IMR-90 (cell line): ENCODE data around the gene AHCYL1. TPM values are rescaled to one million over a fixed set of nuclear protein-coding genes. Genes with fewer than 3 reads are reported as not detected.

Source experiments
- ATAC-seq: fragments of 200-7000 bp; cut with Tn5 transposase; 2 replicates; pipeline ENCODE4 v1.9.1; 2020; ENCODE audit warnings: low read depth, mild to moderate bottlenecking, moderate library complexity
- BruUV-seq: library from RNA; stranded (reverse); fragments of 400-500 nt; replicated peaks from 2 replicates; lab custom pipeline; 2021; lab: Mats Ljungman, UMichigan
- CTCF ChIA-PET: fragments of 300-600 bp; formaldehyde crosslinking; extraction: SDS; loops from one replicate; lab custom pipeline; 2021; ENCODE audit warnings: antibody characterized with exemption; lab: Yijun Ruan, JAX
- POLR2A ChIA-PET: fragments of 300-600 bp; sonication (Branson Sonifier 250); formaldehyde crosslinking; loops from one replicate; lab custom pipeline; 2022; ENCODE audit warnings: antibody characterized with exemption; ENCODE audit not compliant: unreplicated experiment; lab: Charles Lee
- DNase-seq: peaks from one replicate; pipeline ENCODE4 v3.0.0; 2013
- H2AFZ ChIP-seq: replicated peaks from 2 replicates; pipeline ENCODE3; 2013; ENCODE audit warnings: low read length, mild to moderate bottlenecking; ENCODE audit not compliant: poor library complexity
- H2AK5ac ChIP-seq: 2 replicates; pipeline ENCODE4 v1.6.1; 2013; ENCODE audit warnings: low read depth, low read length, inconsistent platforms
- H2AK9ac ChIP-seq: replicated peaks from 2 replicates; pipeline ENCODE3; 2013; ENCODE audit warnings: mild to moderate bottlenecking, low read depth, low read length, moderate library complexity; ENCODE audit not compliant: poor library complexity
- H2BK120ac ChIP-seq: 2 replicates; pipeline ENCODE4 v1.6.1; 2013; ENCODE audit warnings: low read depth, low read length, inconsistent platforms
- H2BK15ac ChIP-seq: 3 replicates; pipeline ENCODE4 v1.6.1; 2013; ENCODE audit warnings: low read depth, low read length, inconsistent platforms
- H2BK20ac ChIP-seq: 2 replicates; pipeline ENCODE4 v1.6.1; 2013; ENCODE audit warnings: low read depth, mild to moderate bottlenecking, inconsistent platforms, low read length, moderate library complexity
- H2BK5ac ChIP-seq: 2 replicates; pipeline ENCODE4 v1.6.1; 2013; ENCODE audit warnings: mild to moderate bottlenecking, low read depth, low read length, inconsistent platforms; ENCODE audit not compliant: poor library complexity, severe bottlenecking
- H3K14ac ChIP-seq: replicated peaks from 2 replicates; pipeline ENCODE4 v1.6.1; 2013; ENCODE audit warnings: low read depth, low read length, inconsistent platforms
- H3K18ac ChIP-seq: 2 replicates; pipeline ENCODE4 v1.6.1; 2013; ENCODE audit warnings: low read depth, low read length, control low read depth
- H3K23ac ChIP-seq: 2 replicates; pipeline ENCODE4 v1.6.1; 2013; ENCODE audit warnings: low read depth, low read length, inconsistent platforms
- H3K27ac ChIP-seq: 2 replicates; pipeline ENCODE4 v1.5.1; 2013; ENCODE audit warnings: mild to moderate bottlenecking, control low read depth, low read length; ENCODE audit not compliant: insufficient read depth
- H3K27me3 ChIP-seq: 2 replicates; pipeline ENCODE4 v1.6.1; 2013; ENCODE audit warnings: low read length; ENCODE audit not compliant: control insufficient read depth, insufficient read depth
- H3K36me3 ChIP-seq: 2 replicates; pipeline ENCODE4 v1.6.1; 2013; ENCODE audit warnings: low read length, mixed read lengths; ENCODE audit not compliant: control insufficient read depth, insufficient read depth
- H3K4ac ChIP-seq: 2 replicates; pipeline ENCODE4 v1.6.1; 2013; ENCODE audit warnings: low read depth, low read length, inconsistent platforms
- H3K4me1 ChIP-seq: 2 replicates; pipeline ENCODE4 v1.6.1; 2013; ENCODE audit warnings: low read length, mixed read lengths; ENCODE audit not compliant: control insufficient read depth, insufficient read depth
- H3K4me2 ChIP-seq: 2 replicates; pipeline ENCODE4 v1.6.1; 2013; ENCODE audit warnings: low read depth, mild to moderate bottlenecking, control low read depth, low read length, moderate library complexity
- H3K4me3 ChIP-seq: 2 replicates; pipeline ENCODE4 v1.5.1; 2013; ENCODE audit warnings: low read depth, mild to moderate bottlenecking, control low read depth, low read length, moderate library complexity; ENCODE audit not compliant: insufficient read depth
- H3K56ac ChIP-seq: 2 replicates; pipeline ENCODE4 v1.6.1; 2013; ENCODE audit warnings: low read length, inconsistent platforms; ENCODE audit not compliant: insufficient read depth; ENCODE audit errors: extremely low read depth
- H3K79me1 ChIP-seq, 2 experiments: 2 replicates each; pipeline ENCODE4 v1.6.1; 2013; ENCODE audit warnings: low read length in 2 of 2, inconsistent platforms in 1 of 2, low read depth in 1 of 2
- H3K9ac ChIP-seq: 2 replicates; pipeline ENCODE4 v1.6.1; 2013; ENCODE audit warnings: low read depth, low read length, control low read depth
- H3K9me1 ChIP-seq: 2 replicates; pipeline ENCODE4 v1.6.1; 2013; ENCODE audit warnings: low read length, inconsistent platforms; ENCODE audit not compliant: insufficient read depth
- H3K9me3 ChIP-seq: 2 replicates; pipeline ENCODE4 v1.6.1; 2013; ENCODE audit warnings: low read length; ENCODE audit not compliant: control insufficient read depth, insufficient read depth
- H4K20me1 ChIP-seq: 2 replicates; pipeline ENCODE4 v1.6.1; 2013; ENCODE audit warnings: low read length, inconsistent platforms; ENCODE audit not compliant: insufficient read depth
- H4K5ac ChIP-seq: 2 replicates; pipeline ENCODE4 v1.6.1; 2013; ENCODE audit warnings: mild to moderate bottlenecking, low read depth, low read length, control low read depth
- H4K8ac ChIP-seq, 2 experiments: 2 replicates each; pipeline ENCODE4 v1.6.1; 2013; ENCODE audit warnings: low read depth in 2 of 2, low read length in 2 of 2, control low read depth in 1 of 2, inconsistent platforms in 1 of 2
- H4K91ac ChIP-seq: 2 replicates; pipeline ENCODE4 v1.6.1; 2013; ENCODE audit warnings: low read depth, low read length, inconsistent platforms; ENCODE audit not compliant: insufficient read depth
- NFE2L2 ChIP-seq: fragments of 150-350 bp; IDR thresholded peaks from 2 replicates; pipeline ENCODE4 v1.6.1; 2016; ENCODE audit warnings: low read depth, mild to moderate bottlenecking, low read length
- RAD21 ChIP-seq: IDR thresholded peaks from 2 replicates; pipeline ENCODE4 v1.6.1; 2012; ENCODE audit warnings: low read length, improper control_type of control experiment
- WGBS, 2 experiments: methylation state at CpG; one replicate each; pipeline versions ENCODE4 v1.1.5 to v1.1.7; 2013; ENCODE audit warnings: missing lambda C conversion rate in 2 of 2; ENCODE audit not compliant: insufficient read length in 1 of 2; ENCODE audit errors: extremely low coverage in 2 of 2; 5-methylcytosine and 5-hydroxymethylcytosine counted together
- dilution Hi-C: fragments of 300-500 bp; cut with HindIII; formaldehyde crosslinking; loops from one replicate; pipeline ENCODE4 v1.14.3; 2018; ENCODE audit warnings: low sequenced_read_pairs; ENCODE audit not compliant: unreplicated experiment
- in situ Hi-C: fragments of 300-500 bp; cut with MboI; formaldehyde crosslinking; loops from 3 replicates; pipeline ENCODE4 v1.14.3; 2019; ENCODE audit warnings: low sequenced_read_pairs, inconsistent platforms, mixed read lengths
- intact Hi-C: fragments of 100-400 bp; cut with micrococcal nuclease; formaldehyde crosslinking; loops from 2 replicates; pipeline ENCODE4 v1.10.0; 2022
- polyA plus RNA-seq, 3 experiments: library from polyadenylated mRNA; depleted of rRNA; stranded (reverse); fragments of >200 nt; gene quantifications; 2 replicates each; pipeline ENCODE4 v1.2.3, GENCODE V29; 2012; ENCODE audit warnings: low replicate concordance in 1 of 3
- total RNA-seq: library from RNA; depleted of rRNA; stranded (reverse); fragments of >200 nt; gene quantifications from 2 replicates; pipeline ENCODE4 v1.2.3, GENCODE V29; 2012

The AHCYL1 gene
- total and polyA plus RNA-seq, 2 of the 4 experiments (the other 2 are of a cell fraction): 75.1 to 76.0 TPM

DNA sequence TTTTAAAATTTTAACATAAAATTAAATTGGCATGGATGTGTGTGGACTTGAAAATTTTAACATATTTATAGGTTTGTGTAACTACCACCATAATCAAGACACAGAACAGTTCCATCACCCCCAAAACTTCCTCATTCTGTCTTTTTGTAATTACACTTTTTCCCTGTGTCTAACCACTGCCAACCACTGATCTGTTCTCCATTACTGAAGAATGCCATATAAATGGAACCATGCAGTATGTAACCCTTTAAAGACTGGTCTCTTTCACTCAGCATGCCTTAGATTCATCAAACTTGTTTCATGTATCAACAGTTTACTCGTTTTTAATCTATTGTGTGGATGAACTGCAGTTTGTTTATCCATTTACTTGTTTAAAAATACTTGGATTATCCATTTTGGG lies 13.0 kb upstream of the AHCYL1 start:
- H3K9ac ChIP-seq: no peak overlapping the region
- no peak for ATAC-seq
- H2BK120ac ChIP-seq: no peak overlapping the region
- H3K23ac ChIP-seq: no peak overlapping the region
- no peak overlapping the region for H2AK5ac ChIP-seq
- H2AFZ ChIP-seq: no peak overlapping the region
- H2BK20ac ChIP-seq: 0 out of 2 replicates have a peak overlapping the region, but pooled peaks have one; percentile 10
- no peak overlapping the region; the same call in 2 of the 3 replicates for H2BK15ac ChIP-seq
- dilution Hi-C loops (no loop called here), intact Hi-C loops (no loop called here), in situ Hi-C loops (no loop called here)
- no peak overlapping the region for H3K4me3 ChIP-seq
- DNase-seq: no peak
- H4K20me1 ChIP-seq: no peaks in the 10 kb centered on the region
- TF ChIP-seq RAD21 (no peak), NFE2L2 (no peak)
- peaks cover 3% of the 10 kb centered on the region; the same call in 1 of the 2 replicates for H3K9me3 ChIP-seq
- ChIA-PET CTCF (interaction anchor here (1.2 kb wide), 1 partner anchor 13 kb away, joined by 3 read pairs; the partner anchor contains the start of gene AHCYL1), POLR2A (no interaction called here)
- H3K36me3 ChIP-seq: no peaks in the 10 kb centered on the region
- no peak overlapping the region for H3K18ac ChIP-seq
- no peak overlapping the region for H2BK5ac ChIP-seq
- no peak overlapping the region for H4K91ac ChIP-seq
- H4K5ac ChIP-seq: no peak overlapping the region
- H3K9me1 ChIP-seq: peaks cover 10% of the 10 kb centered on the region
- no CpG with 5 or more reads among the region's 1 CpG for WGBS, 2 experiments
- BruUV-seq: no TSS peak
- H3K79me1 ChIP-seq: no peaks in the 10 kb centered on the region
- H3K14ac ChIP-seq: no peak overlapping the region
- H3K27me3 ChIP-seq: no peaks in the 10 kb centered on the region
- H3K4me2 ChIP-seq: no peak overlapping the region
- H3K4me1 ChIP-seq: peaks cover 7% of the 10 kb centered on the region
- H4K8ac ChIP-seq: no peak overlapping the region
- no peak overlapping the region for H3K4ac ChIP-seq
- H3K56ac ChIP-seq: no peak overlapping the region
- H3K27ac ChIP-seq: no peak overlapping the region
- no peak overlapping the region for H2AK9ac ChIP-seq
